ENCODE measurements around the gene ARHGAP33. TPM values are rescaled to one million over a fixed set of nuclear protein-coding genes. Genes with fewer than 3 reads are reported as not detected.
A peak's percentile ranks its signal among the peaks of the same experiment; 100 is the strongest.

Gene ARHGAP33
- total RNA-seq, 1 donor from 2014 or later = 24.5 TPM

DNA sequence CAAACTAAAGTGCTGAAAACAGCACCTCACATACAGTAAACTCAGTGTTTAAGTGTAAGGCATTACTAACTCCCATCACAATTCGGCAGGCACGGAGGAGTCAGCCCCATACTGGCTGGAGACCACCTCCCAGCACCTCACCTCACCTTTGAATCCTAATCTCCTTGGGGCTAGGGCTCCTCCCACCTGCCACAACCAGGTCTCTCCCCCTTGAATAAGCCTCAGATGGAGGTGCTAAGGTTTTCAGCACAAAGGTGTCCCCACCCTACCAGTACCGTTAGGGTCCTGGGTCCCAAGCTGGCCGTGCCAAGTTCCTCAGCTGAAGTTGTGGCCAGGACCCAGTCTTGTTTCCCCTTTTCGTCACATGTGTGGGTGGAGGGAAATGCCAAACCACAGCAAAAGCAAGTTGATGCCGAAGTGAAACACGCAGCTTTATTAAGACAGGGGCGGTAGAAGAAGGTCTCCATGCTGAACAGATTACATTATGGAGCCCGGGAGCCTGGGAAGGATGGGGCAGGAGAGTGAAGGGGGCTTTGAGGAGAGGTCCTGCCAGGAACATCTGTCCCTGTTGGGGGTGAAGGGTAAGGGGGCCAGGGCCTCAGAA is 33.1 kb upstream of the ARHGAP33 start, which contains the start of gene IGFLR1:
TSS of gene IGFLR1 (minus strand) at position 332 of the 604 bp plus-strand sequence. CDS start 1,272 bp downstream, outside the sequence.
- Mint-ChIP-seq H3K27me3 (ENCODE audit: insufficient read depth) (peaks cover 2% of the 10 kb centered on the region), H3K4me3 (peak within 1 kb of the TSS; percentile 98), H3K36me3 (ENCODE audit: low read depth) (peaks cover 23% of the 10 kb centered on the region), H3K27ac (peak within 1 kb of the TSS; percentile 97), H3K9me3 (no peaks in the 10 kb centered on the region), H3K4me1 (ENCODE audit: low read depth) (peaks cover 32% of the 10 kb centered on the region)
- intact Hi-C loops (cut with micrococcal nuclease) = loop anchor here (5.0 to 10.0 kb wide), 3 partner anchors 195 to 587 kb away; partner anchors contain the start of genes FXYD5, TMEM147 and ZNF565
- peak; percentile 72 for DNase-seq (ENCODE audit: low spot score)

GRCh38 chr19:35743640-35744429 is 31.5 kb upstream of the ARHGAP33 start:
- H3K27ac Mint-ChIP-seq = peak overlapping the region; percentile 96
- peaks cover 39% of the 10 kb centered on the region for H3K4me1 Mint-ChIP-seq (ENCODE audit: low read depth)
- no peaks in the 10 kb centered on the region for H3K9me3 Mint-ChIP-seq
- intact Hi-C loops (cut with micrococcal nuclease) = loop anchor here (1.0 to 10.0 kb wide), 8 partner anchors 31 to 589 kb away; partner anchors contain the start of genes ALKBH6, ARHGAP33, COX6B1 and FXYD5
- DNase-seq (ENCODE audit: low spot score) = no peak
- H3K27me3 Mint-ChIP-seq (ENCODE audit: insufficient read depth) = peaks cover 2% of the 10 kb centered on the region
- peaks cover 14% of the 10 kb centered on the region for H3K36me3 Mint-ChIP-seq (ENCODE audit: low read depth)
- H3K4me3 Mint-ChIP-seq = peak overlapping the region; percentile 98

DNA sequence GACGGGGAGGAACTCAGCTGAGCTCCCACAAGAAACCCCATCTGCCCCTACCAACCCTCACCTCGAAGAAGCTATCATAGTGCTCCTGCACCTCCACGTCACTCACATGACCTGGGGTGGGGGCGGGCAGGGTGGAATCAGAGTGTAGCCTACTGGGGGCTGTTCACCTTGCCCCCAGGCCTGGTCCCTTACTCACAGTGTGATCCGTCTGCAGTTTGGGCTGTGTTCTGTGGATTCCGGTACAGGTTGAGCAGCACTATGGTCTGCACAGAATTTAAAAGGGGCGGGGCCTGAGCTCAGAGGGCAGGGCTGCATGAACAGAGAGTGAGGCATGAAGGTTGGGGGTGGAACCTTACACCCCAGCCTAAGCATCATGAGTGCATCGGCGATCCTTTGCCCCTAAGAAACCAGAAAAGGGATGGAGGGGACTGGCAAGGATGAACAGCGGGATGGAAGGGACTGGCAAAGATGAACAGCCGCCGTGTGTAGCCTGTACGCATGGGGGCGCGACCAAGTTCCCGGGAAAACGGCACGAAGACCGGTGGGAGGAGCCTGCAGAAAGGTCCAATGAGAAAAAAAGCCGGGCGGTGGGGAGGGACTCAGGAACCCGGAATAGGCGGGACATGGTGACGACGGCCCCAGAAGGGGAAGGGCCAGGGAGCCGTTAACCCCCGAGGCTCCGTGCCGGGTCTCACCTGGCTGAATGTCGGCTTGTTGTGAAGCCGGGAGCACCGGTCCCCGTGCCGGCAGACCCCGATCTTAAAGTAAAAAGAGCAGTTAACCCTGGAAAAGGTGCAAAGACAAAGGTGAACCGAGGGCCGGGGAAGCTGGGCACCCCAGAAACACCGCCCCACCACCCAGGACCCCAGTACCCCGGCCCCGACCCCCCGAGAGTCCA is 30.7 kb upstream of the ARHGAP33 start:
- H3K4me1 Mint-ChIP-seq (ENCODE audit: low read depth) = peaks cover 45% of the 10 kb centered on the region
- peaks cover 2% of the 10 kb centered on the region for H3K27me3 Mint-ChIP-seq (ENCODE audit: insufficient read depth)

DNA sequence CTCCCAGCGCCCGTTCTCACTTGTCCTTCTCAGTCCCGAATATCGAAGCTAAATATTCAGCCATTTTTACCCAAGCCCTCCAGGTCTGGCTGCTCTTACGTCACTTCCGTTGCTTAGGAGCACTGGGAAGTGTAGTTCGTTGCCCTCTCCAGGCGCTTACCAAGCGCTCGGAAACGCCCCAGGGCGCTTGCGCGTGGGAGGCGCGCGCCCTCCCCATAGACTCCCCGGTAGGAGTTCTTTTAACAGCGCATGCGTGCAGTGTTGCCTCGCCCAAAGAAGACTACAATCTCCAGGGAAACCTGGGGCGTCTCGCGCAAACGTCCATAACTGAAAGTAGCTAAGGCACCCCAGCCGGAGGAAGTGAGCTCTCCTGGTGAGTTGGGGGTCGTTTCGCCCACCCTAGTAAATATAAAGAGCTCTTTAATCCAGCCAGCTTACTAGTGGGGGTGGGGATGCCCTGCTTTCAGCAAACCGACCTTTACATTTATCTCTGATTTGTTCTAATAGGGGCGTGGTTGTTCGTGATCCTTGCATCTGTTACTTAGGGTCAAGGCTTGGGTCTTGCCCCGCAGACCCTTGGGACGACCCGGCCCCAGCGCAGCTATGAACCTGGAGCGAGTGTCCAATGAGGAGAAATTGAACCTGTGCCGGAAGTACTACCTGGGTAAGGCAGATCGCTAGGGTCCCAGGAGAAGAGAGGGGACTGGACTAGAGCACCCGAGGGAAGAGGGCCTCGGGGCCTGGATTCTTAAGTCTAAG is 29.9 kb upstream of the ARHGAP33 start, which contains the start of the genes PSENEN and U2AF1L4:
TSS of gene PSENEN (plus strand) at position 324 of the 759 bp plus-strand sequence. CDS start at position 604, 280 bp downstream.
TSS of gene U2AF1L4 (minus strand) at position 91 of the 759 bp plus-strand sequence. CDS start at position 64, 27 bp downstream.
- Mint-ChIP-seq H3K9me3 (no peaks in the 10 kb centered on the region), H3K27ac (peak within 1 kb of the TSS; percentile 96), H3K4me3 (peak within 1 kb of the TSS; percentile 98), H3K27me3 (ENCODE audit: insufficient read depth) (peaks cover 2% of the 10 kb centered on the region), H3K36me3 (ENCODE audit: low read depth) (peaks cover 12% of the 10 kb centered on the region), H3K4me1 (ENCODE audit: low read depth) (peaks cover 53% of the 10 kb centered on the region)
- intact Hi-C loops (cut with micrococcal nuclease) = loop anchor here (1.0 to 10.0 kb wide), 8 partner anchors 28 to 591 kb away; partner anchors contain the start of genes ALKBH6, ARHGAP33, FXYD5 and THAP8
- peak; percentile 98 for DNase-seq (ENCODE audit: low spot score)

More for the DNA sequence above, 30.7 kb upstream of the ARHGAP33 start:
- intact Hi-C loops (cut with micrococcal nuclease) = loop anchor here (1.0 to 10.0 kb wide), 12 partner anchors 27 to 590 kb away; partner anchors contain the start of genes ALKBH6, ARHGAP33, COX6B1 and FXYD5
- DNase-seq (ENCODE audit: low spot score) = peak; percentile 93
- Mint-ChIP-seq H3K4me3 (peak overlapping the region; percentile 98), H3K36me3 (ENCODE audit: low read depth) (peaks cover 12% of the 10 kb centered on the region), H3K9me3 (no peaks in the 10 kb centered on the region), H3K27ac (peak overlapping the region; percentile 96)

GRCh38 chr19:35746087-35746462 is 29.3 kb upstream of the ARHGAP33 start:
- no peaks in the 10 kb centered on the region for H3K9me3 Mint-ChIP-seq
- peaks cover 53% of the 10 kb centered on the region for H3K4me1 Mint-ChIP-seq (ENCODE audit: low read depth)
- no peak for DNase-seq (ENCODE audit: low spot score)
- H3K36me3 Mint-ChIP-seq (ENCODE audit: low read depth) = peaks cover 11% of the 10 kb centered on the region
- peak overlapping the region; percentile 98 for H3K4me3 Mint-ChIP-seq
- peaks cover 2% of the 10 kb centered on the region for H3K27me3 Mint-ChIP-seq (ENCODE audit: insufficient read depth)
- H3K27ac Mint-ChIP-seq = peak overlapping the region; percentile 96
- intact Hi-C loops (cut with micrococcal nuclease) = loop anchor here (10.0 kb wide), 1 partner anchor 591 kb away; the partner anchor contains the start of gene FXYD5

- Mint-ChIP-seq H3K4me1 (ENCODE audit: low read depth) (peaks cover 53% of the 10 kb centered on the region), H3K9me3 (no peaks in the 10 kb centered on the region), H3K27ac (peak overlapping the region; percentile 96), H3K27me3 (ENCODE audit: insufficient read depth) (peaks cover 2% of the 10 kb centered on the region), H3K4me3 (peak overlapping the region; percentile 98), H3K36me3 (ENCODE audit: low read depth) (peaks cover 11% of the 10 kb centered on the region)
- intact Hi-C loops (cut with micrococcal nuclease) = loop anchor here (10.0 kb wide), 1 partner anchor 592 kb away; the partner anchor contains the start of gene FXYD5
- no peak for DNase-seq (ENCODE audit: low spot score)
Measured at GRCh38 chr19:35746531-35746930, 28.8 kb upstream of the ARHGAP33 start.

DNA sequence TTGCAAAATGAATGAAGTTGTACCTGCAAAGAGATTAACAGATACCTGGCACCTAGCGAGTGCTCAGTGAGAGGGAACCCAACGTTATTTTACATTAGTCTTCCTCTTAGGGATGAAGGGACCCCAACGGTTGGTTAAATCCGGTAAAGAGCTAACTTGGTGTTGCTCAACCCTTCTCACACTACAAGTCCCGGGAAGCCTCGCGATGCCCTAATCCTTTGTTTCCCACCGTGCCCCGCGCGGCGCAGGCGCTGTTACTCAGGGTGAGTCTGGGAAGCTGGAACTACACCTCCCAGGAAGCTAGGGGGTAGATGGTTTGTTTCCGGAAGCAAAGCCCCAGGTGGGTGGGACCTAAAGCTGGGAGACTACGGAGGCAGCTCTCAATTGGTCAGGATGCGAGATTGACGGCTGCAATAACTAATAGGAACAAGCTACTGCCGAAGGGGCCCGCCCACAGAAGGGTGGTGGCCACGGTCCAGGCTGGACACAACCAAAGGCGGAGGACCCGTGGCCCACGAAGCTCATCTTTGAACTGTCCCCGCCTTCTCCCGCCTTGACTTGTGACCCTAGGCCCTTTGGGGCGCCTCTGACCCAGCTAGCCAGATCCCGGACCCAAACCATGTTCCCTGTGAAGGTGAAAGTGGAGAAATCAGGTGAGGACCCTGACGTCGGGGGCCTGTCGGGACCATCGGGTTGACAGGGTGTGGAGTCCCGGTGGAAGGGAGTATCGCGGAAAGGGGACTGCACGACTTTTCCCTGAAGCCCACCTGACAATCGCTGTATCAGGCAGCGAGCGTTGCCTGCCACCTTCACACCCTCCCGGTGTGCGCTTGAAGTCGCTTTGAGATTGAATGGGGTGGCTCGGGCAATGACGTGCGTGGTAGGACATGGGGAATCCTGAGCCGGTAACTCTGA is 27.0 kb upstream of the ARHGAP33 start, which contains the start of gene LIN37:
TSS of gene LIN37 (plus strand) at position 471 of the 915 bp plus-strand sequence. CDS start at position 620, 149 bp downstream.
- Mint-ChIP-seq H3K27ac (peak within 1 kb of the TSS; percentile 89), H3K4me3 (peak within 1 kb of the TSS; percentile 97), H3K36me3 (ENCODE audit: low read depth) (peaks cover 8% of the 10 kb centered on the region), H3K4me1 (ENCODE audit: low read depth) (peaks cover 43% of the 10 kb centered on the region), H3K27me3 (ENCODE audit: insufficient read depth) (peaks cover 2% of the 10 kb centered on the region), H3K9me3 (no peaks in the 10 kb centered on the region)
- intact Hi-C loops (cut with micrococcal nuclease) = loop anchor here (1.0 to 10.0 kb wide), 8 partner anchors 8 to 594 kb away; partner anchors contain the start of genes ARHGAP33, COX6B1, FXYD5 and POLR2I
- DNase-seq (ENCODE audit: low spot score) = peak; percentile 99

DNA sequence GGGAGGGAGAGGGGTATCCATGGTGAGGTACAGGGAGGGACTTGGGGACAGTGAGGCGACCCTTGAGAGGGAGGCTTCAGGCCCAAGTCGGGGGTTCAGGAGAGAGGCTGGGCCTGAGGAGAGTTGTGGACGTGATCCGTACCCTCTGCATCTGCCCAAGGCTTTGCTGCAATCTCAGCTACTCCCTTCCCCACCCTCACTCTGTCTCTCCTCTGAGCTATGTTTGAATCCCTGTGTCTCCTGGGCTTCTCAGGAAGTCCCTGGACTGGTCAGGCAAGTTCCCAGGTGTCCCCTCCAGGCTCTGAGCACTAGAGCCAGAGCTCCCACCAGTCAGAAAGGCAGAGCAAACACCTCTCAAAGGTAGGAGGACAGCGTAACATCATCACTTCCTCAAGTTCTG is 25.2 kb upstream of the ARHGAP33 start:
- peaks cover 17% of the 10 kb centered on the region for H3K36me3 Mint-ChIP-seq (ENCODE audit: low read depth)
- H3K27me3 Mint-ChIP-seq (ENCODE audit: insufficient read depth) = peaks cover 2% of the 10 kb centered on the region
- intact Hi-C loops (cut with micrococcal nuclease) = no loop called here
- DNase-seq (ENCODE audit: low spot score) = no peak
- H3K27ac Mint-ChIP-seq = peak overlapping the region; percentile 44
- no peaks in the 10 kb centered on the region for H3K9me3 Mint-ChIP-seq
- H3K4me3 Mint-ChIP-seq = peak overlapping the region; percentile 62
- peaks cover 38% of the 10 kb centered on the region for H3K4me1 Mint-ChIP-seq (ENCODE audit: low read depth)

- H3K4me1 Mint-ChIP-seq (ENCODE audit: low read depth) = peaks cover 36% of the 10 kb centered on the region
- H3K9me3 Mint-ChIP-seq = no peaks in the 10 kb centered on the region
- H3K27me3 Mint-ChIP-seq (ENCODE audit: insufficient read depth) = no peaks in the 10 kb centered on the region
- no peak overlapping the region for H3K27ac Mint-ChIP-seq
- intact Hi-C loops (cut with micrococcal nuclease) = no loop called here
- H3K36me3 Mint-ChIP-seq (ENCODE audit: low read depth) = peaks cover 18% of the 10 kb centered on the region
- no peak overlapping the region for H3K4me3 Mint-ChIP-seq
- no peak for DNase-seq (ENCODE audit: low spot score)
Measured at GRCh38 chr19:35751839-35752745, 23.3 kb upstream of the ARHGAP33 start.

Data from activated T-helper 1 cell treated with anti-CD3 and anti-CD28 coated beads, Interleukin-12 subunit alpha, Interleukin-12 subunit beta, Interleukin-2, Interleukin-4 antibody, amounts not matched to agents 30 ng/mL and 10 ng/mL and 1 ng/mL, durations not matched to agents 14 hours and 24 hours and 36 hours (primary cell).